Nephron progenitor cell (in vitro differentiated cells): ENCODE measurements around the gene TBC1D10A.

ENCODE experiments used
- DNase-seq: peaks from one replicate; pipeline ENCODE4 v3.0.0; 2021
- H3K27ac Mint-ChIP-seq: 2 replicates; pipeline ENCODE4 v1.8.0; 2021; ENCODE audit warnings: mild to moderate bottlenecking, moderate library complexity, mixed read lengths
- H3K27me3 Mint-ChIP-seq: 2 replicates; pipeline ENCODE4 v1.8.0; 2021; ENCODE audit warnings: mild to moderate bottlenecking, low read depth, mixed read lengths; ENCODE audit not compliant: poor library complexity
- H3K36me3 Mint-ChIP-seq: 2 replicates; pipeline ENCODE4 v1.8.0; 2021; ENCODE audit warnings: low read depth, mixed read lengths
- H3K4me1 Mint-ChIP-seq: 2 replicates; pipeline ENCODE4 v1.8.0; 2021; ENCODE audit warnings: mixed read lengths
- H3K4me3 Mint-ChIP-seq: 2 replicates; pipeline ENCODE4 v1.8.0; 2021; ENCODE audit warnings: mild to moderate bottlenecking, moderate library complexity, mixed read lengths
- H3K9me3 Mint-ChIP-seq: 2 replicates; pipeline ENCODE4 v1.8.0; 2021; ENCODE audit warnings: mild to moderate bottlenecking, moderate library complexity, mixed read lengths
- CTCF ChIP-seq: fragments of 200-600 bp; sonication (generic); IDR thresholded peaks from 2 replicates; pipeline ENCODE4 v1.5.0; 2021; ENCODE audit warnings: antibody characterized with exemption

Gene TBC1D10A

DNA sequence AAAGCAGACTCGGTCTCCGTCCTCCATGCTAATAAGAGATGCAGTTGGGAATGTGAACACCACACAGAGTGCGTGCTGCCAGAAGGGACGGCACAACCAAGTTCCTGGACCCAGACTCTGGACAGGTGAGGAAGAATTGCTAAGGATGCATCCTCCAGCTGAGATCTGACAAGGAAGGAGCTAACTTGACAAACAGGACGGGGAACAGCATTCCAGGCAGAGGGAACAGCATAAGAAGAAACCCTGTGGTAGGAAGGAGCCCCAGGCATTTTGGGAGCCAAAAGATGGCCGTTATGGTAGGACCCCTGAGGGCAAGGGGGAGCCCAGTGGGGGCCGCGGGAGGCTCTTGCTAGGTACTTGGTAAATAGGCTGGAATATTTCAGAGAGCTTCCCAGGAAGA, 66.1 kb downstream of the TBC1D10A start:
- peaks cover 24% of the 10 kb centered on the region for H3K4me1 Mint-ChIP-seq
- H3K9me3 Mint-ChIP-seq = no peaks in the 10 kb centered on the region
- H3K27ac Mint-ChIP-seq = no peak overlapping the region
- no peaks in the 10 kb centered on the region for H3K36me3 Mint-ChIP-seq
- TF ChIP-seq CTCF = no peak
- no peak overlapping the region for H3K4me3 Mint-ChIP-seq
- peaks cover 25% of the 10 kb centered on the region for H3K27me3 Mint-ChIP-seq
- no peak for DNase-seq

- TF ChIP-seq CTCF = no peak
- Mint-ChIP-seq H3K27ac (no peak overlapping the region), H3K4me3 (no peak overlapping the region), H3K36me3 (no peaks in the 10 kb centered on the region), H3K9me3 (no peaks in the 10 kb centered on the region), H3K4me1 (peaks cover 24% of the 10 kb centered on the region), H3K27me3 (peaks cover 25% of the 10 kb centered on the region)
- DNase-seq = no peak
Observed at GRCh38 chr22:30260276-30260675, 66.5 kb downstream of the TBC1D10A start.

GRCh38 chr22:30254314-30254713, 72.4 kb downstream of the TBC1D10A start:
- DNase-seq = no peak
- Mint-ChIP-seq H3K4me1 (peaks cover 57% of the 10 kb centered on the region), H3K4me3 (no peak overlapping the region), H3K27me3 (peaks cover 10% of the 10 kb centered on the region), H3K36me3 (no peaks in the 10 kb centered on the region), H3K27ac (no peak overlapping the region), H3K9me3 (no peaks in the 10 kb centered on the region)
- no peak for TF ChIP-seq CTCF

GRCh38 chr22:30253205-30253852, 73.4 kb downstream of the TBC1D10A start:
- H3K27ac Mint-ChIP-seq = no peak overlapping the region
- peaks cover 65% of the 10 kb centered on the region for H3K4me1 Mint-ChIP-seq
- H3K36me3 Mint-ChIP-seq = no peaks in the 10 kb centered on the region
- TF ChIP-seq CTCF = no peak
- peaks cover 14% of the 10 kb centered on the region for H3K27me3 Mint-ChIP-seq
- no peaks in the 10 kb centered on the region for H3K9me3 Mint-ChIP-seq
- no peak overlapping the region for H3K4me3 Mint-ChIP-seq
- DNase-seq = no peak

- peak overlapping the region; percentile 2 for H3K4me3 Mint-ChIP-seq
- H3K4me1 Mint-ChIP-seq = peaks cover 67% of the 10 kb centered on the region
- H3K36me3 Mint-ChIP-seq = no peaks in the 10 kb centered on the region
- peaks cover 14% of the 10 kb centered on the region for H3K27me3 Mint-ChIP-seq
- no peak overlapping the region for H3K27ac Mint-ChIP-seq
- no peaks in the 10 kb centered on the region for H3K9me3 Mint-ChIP-seq
- TF ChIP-seq CTCF = no peak
- no peak for DNase-seq
Observed at GRCh38 chr22:30252411-30253204, 74.1 kb downstream of the TBC1D10A start.

DNA sequence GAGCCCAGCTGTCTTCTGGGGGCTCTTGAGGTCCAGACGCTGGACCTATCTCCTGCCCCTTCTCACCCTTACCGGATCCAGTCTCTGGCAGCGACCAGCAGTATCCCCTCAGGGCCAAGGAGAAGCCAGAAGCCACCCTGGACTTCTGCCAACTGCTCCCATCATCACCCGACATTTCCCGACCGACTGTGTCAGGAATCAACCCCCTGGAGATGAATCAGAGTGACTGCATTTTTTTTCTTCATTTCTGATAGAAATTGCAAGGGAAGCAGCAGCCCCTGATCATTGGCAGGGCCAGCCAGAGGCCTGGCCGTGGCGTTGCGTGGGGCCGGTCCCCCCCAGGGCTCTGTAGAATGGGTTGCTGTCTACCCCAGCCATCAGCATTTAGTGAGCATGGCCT, 75.0 kb downstream of the TBC1D10A start:
- H3K27ac Mint-ChIP-seq = no peak overlapping the region
- no peak overlapping the region for H3K4me3 Mint-ChIP-seq
- peaks cover 19% of the 10 kb centered on the region for H3K27me3 Mint-ChIP-seq
- peaks cover 71% of the 10 kb centered on the region for H3K4me1 Mint-ChIP-seq
- no peak for TF ChIP-seq CTCF
- no peaks in the 10 kb centered on the region for H3K36me3 Mint-ChIP-seq
- H3K9me3 Mint-ChIP-seq = no peaks in the 10 kb centered on the region
- no peak for DNase-seq
